Measurements from ENCODE around the gene LSP1.
"Not testable (repeated sequence)": the region's sequence is repeated elsewhere in the genome, so short reads cannot be mapped to it uniquely, and the experiment has no call there.

Gene LSP1

GRCh38 chr11:1866226-1866625, 13.3 kb downstream of the LSP1 start:
- no peak for DNase-seq

- no peak for DNase-seq
These were observed 13.9 kb downstream of the LSP1 start for GRCh38 chr11:1866776-1867175.

DNA sequence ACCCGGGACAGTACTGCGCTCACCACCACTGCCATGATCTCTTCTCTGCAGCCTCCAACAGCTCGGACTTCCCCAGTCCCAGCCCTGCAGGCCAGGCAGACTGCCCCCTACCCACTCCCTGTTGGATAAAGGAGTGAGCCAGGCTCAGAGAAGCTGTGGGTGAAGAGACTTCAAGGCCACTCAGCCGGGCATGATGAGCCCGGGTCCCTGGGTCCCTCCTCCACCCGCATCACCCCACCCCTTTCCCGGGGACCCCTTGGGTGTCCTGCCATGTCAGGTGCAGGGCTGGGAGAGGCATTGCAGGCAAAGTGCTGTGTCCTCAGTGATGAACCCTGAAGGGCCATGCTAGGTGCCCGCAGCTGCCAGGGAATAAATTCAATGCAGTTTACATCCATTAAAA, 14.5 kb downstream of the LSP1 start:
- DNase-seq: no peak

GRCh38 chr11:1868056-1868635, 15.3 kb downstream of the LSP1 start:
- no peak for DNase-seq

- no peak for DNase-seq
These were observed 15.9 kb downstream of the LSP1 start for GRCh38 chr11:1868636-1869291.

DNA sequence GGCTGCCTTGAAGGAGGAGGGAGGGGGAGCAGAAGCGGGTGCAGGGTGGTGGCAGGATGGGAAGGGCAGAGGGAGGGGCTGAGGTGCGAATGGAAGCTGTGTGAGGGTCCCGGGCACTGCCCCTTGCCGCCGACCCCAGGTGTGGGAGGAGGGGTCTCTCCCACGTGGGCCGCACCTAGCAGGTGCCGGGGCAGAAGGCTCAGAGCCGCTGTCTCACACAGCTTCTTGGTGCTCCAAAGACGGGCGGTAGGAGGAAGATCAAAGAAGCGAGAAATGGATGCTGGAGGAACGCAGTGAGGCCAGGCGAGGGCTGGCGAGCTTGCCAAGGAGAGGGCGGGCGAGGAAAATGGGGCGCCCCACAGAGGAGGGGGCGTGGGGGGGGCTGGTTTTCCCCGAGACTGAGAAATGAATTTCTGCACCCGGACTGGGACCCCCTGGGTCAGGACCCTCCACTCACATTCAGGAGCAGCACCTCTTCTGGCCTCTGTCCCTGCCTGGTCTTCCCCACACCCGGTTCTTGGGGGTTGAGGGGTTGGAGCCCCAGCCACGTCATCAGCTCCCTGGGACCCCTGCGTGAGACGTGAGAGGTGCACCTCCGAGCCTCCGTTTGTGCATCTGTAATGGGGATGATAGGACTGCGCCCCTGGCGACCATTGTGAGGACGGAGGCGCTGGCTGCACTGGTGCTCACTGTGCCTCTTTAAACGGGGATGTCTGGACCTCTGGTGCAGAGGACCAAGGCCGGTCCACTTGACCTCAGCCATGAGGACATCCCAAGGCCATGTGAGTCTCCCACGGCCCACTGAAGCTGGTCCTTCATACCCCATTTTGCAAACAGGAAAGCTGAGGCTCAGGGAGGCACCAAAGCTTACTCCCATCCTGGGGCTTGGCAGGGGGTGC, 16.8 kb downstream of the LSP1 start:
- no peak for DNase-seq

GRCh38 chr11:1870326-1870696, 17.4 kb downstream of the LSP1 start:
- DNase-seq: no peak

- no peak for DNase-seq
These were observed 18.0 kb downstream of the LSP1 start for GRCh38 chr11:1870721-1871466.

DNA sequence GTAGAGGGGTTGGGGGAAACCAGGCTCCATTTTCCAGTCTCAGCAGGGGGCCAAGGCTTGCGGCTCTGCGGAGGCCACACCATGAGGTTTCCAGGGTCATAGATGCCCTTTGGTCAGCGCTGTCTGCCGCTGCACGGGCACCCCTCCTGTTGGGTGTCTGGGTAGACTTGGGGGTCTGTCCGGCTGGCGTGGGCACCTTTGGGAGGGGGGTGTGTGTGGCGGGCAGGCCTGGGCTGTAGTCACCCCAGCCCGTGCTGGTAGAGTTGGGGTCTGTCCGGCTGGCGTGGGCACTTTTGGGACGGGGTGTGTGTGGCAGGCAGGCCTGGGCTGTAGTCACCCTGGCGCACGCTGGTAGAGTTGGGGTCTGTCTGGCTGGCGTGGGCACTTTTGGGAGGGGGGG, 18.6 kb downstream of the LSP1 start:
- no peak for DNase-seq

GRCh38 chr11:1872267-1872985, 19.5 kb downstream of the LSP1 start:
- no peak for DNase-seq

DNA sequence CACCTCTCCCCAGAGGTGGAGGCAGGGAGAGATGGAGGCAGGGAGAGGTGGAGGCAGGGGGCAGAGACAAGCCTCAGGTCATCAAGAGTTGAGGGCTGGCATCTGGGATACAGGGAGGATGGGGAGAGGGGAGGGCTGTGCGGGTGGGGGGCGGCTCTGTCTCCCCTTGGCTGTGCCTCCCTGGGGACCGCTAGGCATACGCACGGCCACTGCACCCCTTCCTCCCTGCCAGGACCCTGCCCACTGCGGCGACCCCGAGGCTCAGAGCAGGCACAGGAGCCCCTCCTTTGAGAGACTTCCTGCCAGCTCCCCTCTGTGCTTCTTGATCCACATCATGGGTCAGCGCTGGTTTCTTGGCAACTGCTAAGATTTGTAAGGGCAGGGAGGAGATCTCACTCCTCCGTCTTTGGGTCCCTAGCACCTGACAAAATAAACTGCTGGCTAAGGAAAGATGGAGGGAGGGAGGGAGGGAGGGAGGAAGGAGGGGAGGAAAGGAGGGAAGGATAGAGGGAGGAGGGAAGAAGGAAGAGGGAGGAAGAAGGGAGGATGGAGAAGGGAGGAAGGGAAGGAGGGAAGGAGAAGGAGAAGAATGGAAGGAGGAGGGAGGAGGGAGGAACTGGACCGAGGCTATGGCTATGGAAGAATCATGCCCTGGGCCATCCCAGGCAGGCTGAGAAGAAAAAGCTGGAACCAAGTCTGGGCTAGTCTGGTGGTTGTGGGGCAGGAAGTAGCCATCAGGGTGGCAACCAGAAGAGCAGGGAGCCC, 20.3 kb downstream of the LSP1 start:
- no peak for DNase-seq

DNA sequence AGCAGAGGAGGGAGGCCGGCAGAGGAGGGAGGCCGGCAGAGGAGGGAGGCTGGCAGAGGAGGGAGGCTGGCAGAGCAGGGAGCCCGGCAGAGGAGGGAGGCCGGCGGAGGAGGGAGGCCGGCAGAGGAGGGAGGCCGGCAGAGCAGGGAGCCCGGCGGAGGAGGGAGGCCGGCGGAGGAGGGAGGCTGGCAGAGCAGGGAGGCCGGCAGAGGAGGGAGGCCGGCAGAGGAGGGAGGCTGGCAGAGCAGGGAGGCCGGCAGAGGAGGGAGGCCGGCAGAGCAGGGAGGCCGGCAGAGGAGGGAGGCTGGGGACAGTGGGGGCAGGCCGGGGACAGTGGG, 20.9 kb downstream of the LSP1 start:
- not testable (repeated sequence) for DNase-seq

GRCh38 chr11:1874441-1875092, 21.7 kb downstream of the LSP1 start:
- not testable (repeated sequence) for DNase-seq

DNA sequence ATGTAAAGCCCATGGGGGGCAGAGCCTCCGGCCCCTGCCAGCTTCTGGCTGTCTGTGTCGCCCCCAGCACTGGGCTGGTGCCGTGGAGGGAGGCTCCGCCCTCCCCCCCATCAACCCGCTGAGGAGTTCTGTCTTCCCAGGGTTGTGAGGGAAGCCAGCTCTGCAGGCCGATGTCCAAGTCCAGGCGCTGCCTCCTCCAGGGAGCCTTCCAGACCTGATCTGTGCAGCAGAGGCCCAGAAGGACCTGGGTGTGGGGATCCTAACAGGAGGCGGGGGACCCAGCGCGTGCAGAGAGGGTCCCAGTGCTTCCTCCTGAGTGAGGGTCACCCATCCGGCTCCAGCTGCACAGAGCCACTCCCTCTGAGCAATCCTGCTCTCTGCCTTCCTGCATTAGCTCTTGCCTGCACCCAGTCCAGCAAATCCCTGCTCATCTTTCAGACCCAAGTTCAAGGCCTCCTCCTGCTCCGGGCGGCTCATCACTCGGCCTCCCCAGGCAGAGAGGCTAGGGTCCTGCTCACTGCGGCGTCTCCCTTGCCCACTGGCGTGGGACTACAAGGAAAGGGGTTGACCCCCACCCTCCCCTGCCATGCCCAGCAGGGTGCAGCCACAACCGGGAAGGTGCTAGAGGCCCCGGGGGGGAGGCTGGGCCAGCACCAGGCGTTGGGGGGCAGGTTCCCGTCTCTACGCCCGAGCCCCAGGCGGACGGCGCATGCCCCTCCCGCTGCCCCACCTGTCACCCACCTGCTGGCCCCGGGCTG, 22.4 kb downstream of the LSP1 start:
- no peak for DNase-seq

DNA sequence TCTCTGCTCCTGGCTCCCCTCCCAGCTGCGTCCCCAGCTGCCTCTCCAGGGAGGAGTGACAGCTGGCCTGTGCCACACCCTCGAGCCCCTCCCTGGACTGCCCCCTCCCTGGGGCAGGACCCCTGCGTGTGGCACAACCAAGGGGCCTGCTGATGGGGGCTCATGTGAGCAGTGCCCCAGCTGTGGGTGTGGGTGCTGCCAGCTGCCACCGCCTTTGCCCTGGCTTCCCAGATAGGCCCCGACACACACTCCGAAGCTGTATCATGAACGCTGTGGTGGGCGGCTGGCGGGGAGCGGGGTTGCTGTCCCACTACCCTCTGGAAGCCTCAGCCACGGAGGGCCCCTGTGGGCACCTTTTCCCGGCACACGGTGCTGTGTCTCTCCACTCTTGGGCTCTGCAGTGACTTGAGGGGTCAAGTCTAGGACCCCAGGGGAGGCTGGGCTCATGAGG, 23.0 kb downstream of the LSP1 start:
- DNase-seq: not testable (repeated sequence)

- no peak for DNase-seq
These were observed 23.6 kb downstream of the LSP1 start for GRCh38 chr11:1876361-1877063.

DNA sequence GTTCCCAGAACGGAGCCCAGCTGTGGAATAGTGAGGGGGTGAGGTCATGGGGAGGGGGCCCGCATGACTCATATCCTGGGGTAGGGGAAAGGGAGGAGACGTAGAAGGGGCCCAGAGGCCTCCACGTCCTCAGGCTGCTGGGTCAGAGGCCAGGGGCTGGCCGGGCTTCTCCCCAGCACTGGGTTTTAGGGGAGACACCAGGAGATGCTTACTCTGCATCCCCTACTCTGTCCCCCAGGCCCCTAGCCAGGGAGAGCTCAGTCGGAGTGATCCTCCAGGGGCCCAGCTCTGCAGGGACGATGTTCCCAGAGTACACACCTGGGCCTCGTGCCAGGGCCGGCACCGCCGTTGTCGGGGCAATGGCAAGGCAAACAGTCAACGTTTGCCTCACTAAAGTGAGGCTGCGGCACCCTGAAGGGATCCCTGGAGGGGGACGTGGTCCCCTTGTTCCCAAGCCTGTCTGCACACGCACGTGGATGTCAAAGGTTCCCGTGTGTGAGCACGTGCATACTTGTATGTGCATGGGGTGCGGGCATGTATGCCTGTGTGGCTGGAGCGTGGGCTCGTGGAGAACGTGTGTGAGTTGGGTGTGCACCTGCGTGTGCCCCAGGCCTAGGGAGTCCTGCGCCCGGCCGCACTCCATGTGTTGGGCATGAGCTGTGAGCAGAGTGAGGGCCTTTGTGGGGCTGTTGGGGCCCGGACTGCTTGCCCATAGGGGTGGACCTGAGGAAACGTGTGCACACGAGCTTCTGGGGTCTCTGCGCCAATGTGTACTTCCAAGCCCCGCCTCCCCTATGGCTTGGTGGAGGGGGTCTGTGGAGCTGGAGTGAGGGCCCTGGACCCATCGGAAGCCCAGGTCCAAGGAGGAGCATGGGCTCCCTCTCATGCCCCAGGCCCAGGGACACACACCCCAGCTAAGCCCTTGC, 24.6 kb downstream of the LSP1 start:
- no peak for DNase-seq

- no peak for DNase-seq
These were observed 25.5 kb downstream of the LSP1 start for GRCh38 chr11:1878137-1879031.
